Measurements from ENCODE around the gene TIGD3.
A peak's percentile ranks its signal among the peaks of the same experiment; 100 is the strongest.

The TIGD3 gene

GRCh38 chr11:65373839-65374580 is 19.5 kb downstream of the TIGD3 start:
- no peak for DNase-seq (ENCODE audit: low spot score)

- no peak for DNase-seq (ENCODE audit: low spot score)
These were observed 20.5 kb downstream of the TIGD3 start for GRCh38 chr11:65375012-65375411.

- DNase-seq (ENCODE audit: low spot score) = no peak
These were observed 21.7 kb downstream of the TIGD3 start for GRCh38 chr11:65376138-65376713.

- DNase-seq (ENCODE audit: low spot score) = no peak
These were observed 22.5 kb downstream of the TIGD3 start for GRCh38 chr11:65377036-65377435.

GRCh38 chr11:65377777-65378176 is 23.2 kb downstream of the TIGD3 start:
- DNase-seq (ENCODE audit: low spot score) = no peak

- peak; percentile 54 for DNase-seq (ENCODE audit: low spot score)
These were observed 23.8 kb downstream of the TIGD3 start for GRCh38 chr11:65378208-65378927.

GRCh38 chr11:65378928-65379638 is 24.5 kb downstream of the TIGD3 start:
- no peak for DNase-seq (ENCODE audit: low spot score)

- DNase-seq (ENCODE audit: low spot score) = no peak
These were observed 25.3 kb downstream of the TIGD3 start for GRCh38 chr11:65379698-65380459.

GRCh38 chr11:65380460-65381119 is 26.0 kb downstream of the TIGD3 start:
- no peak for DNase-seq (ENCODE audit: low spot score)

- peak; percentile 98 for DNase-seq (ENCODE audit: low spot score)
These were observed 27.1 kb downstream of the TIGD3 start for GRCh38 chr11:65381716-65382032.

- DNase-seq (ENCODE audit: low spot score) = peak; percentile 99
These were observed 27.7 kb downstream of the TIGD3 start, which contains the start of gene SLC25A45 for GRCh38 chr11:65382033-65382803. SLC25A45 (minus strand) TSS chr11:65382646; CDS start chr11:65381951, 695 bp downstream.

- no peak for DNase-seq (ENCODE audit: low spot score)
These were observed 28.3 kb downstream of the TIGD3 start for GRCh38 chr11:65382804-65383368.

GRCh38 chr11:65383778-65384177 is 29.2 kb downstream of the TIGD3 start:
- DNase-seq (ENCODE audit: low spot score) = no peak

- DNase-seq (ENCODE audit: low spot score) = no peak
These were observed 29.8 kb downstream of the TIGD3 start for GRCh38 chr11:65384301-65384889.

- peak; percentile 84 for DNase-seq (ENCODE audit: low spot score)
These were observed 32.0 kb downstream of the TIGD3 start, which contains the start of gene FRMD8 for GRCh38 chr11:65386307-65387140. FRMD8 (plus strand) TSS chr11:65386637; CDS start chr11:65387037, 400 bp downstream.

- no peak for DNase-seq (ENCODE audit: low spot score)
These were observed 34.2 kb downstream of the TIGD3 start for GRCh38 chr11:65388731-65389130.

- DNase-seq (ENCODE audit: low spot score) = no peak
These were observed 34.9 kb downstream of the TIGD3 start for GRCh38 chr11:65389294-65389980.
